ENCODE measurements around the gene SAFB. TPM values are rescaled to one million over a fixed set of nuclear protein-coding genes. Genes with fewer than 3 reads are reported as not detected.

Gene SAFB
- total RNA-seq, 4 donors from 2014 or later, result 46.3 to 181 (median 63.7) TPM

DNA sequence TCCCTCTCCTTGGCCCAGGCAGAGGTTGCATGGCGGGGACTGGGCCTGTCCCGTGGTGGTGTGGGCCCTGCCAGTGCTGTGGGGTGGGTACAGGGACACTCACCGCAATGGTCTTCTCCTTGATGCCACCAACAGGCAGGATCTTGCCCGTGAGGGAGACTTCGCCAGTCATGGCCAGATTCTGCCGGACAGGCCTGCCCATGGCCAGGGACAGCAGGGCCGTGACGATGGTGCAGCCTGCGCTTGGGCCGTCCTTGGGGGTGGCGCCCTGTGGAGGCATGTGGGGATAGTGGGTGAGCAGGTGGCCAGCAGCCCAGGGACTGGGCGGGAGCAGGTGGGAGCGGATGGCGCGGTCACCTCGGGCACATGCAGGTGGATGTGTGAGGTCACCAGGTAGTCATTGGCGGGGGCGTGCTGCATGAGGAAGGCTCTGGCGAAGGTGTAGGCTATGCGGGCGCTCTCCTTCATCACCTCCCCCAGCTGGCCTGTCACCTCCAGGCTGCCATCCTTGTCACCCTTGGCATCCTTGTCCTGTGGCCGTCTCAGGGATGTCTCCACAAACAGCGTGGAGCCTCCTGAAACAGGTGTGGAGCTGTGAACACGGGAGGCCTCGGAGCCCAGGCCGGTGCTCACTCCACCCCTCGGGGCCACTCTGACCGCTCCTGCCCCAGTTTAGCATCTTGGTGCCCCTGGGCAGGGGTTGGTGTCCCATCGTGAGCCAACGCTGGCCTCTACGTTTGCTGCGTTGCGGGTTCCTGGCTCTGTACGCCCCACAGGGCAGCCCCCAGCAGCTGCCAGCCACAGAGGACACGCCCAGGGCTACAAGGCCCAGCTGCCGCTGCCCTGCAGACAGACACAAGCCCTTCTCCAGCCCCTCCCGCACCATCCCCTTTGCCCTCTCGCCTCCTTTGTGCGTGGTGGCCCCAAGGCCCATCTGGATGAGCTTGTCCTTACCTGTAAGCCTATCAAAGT lies 70.6 kb downstream of the SAFB start:
- Histone ChIP-seq H3K27me3 (no peaks in the 10 kb centered on the region), H3K36me3 (peaks cover 67% of the 10 kb centered on the region), H3K9me3 (no peaks in the 10 kb centered on the region), H3K27ac (no peak overlapping the region), H3K4me1 (peaks cover 28% of the 10 kb centered on the region), H3K4me3 (no peak overlapping the region)
- WGBS, result 86% methylated on average over 11 of the region's 39 CpGs
- no peak for DNase-seq (ENCODE audit: low spot score in 2 of 2)
- TF ChIP-seq POLR2AphosphoS5 (IDR thresholded peaks at IDR 0.05), result no peak
- TF ChIP-seq, protein P1, sequence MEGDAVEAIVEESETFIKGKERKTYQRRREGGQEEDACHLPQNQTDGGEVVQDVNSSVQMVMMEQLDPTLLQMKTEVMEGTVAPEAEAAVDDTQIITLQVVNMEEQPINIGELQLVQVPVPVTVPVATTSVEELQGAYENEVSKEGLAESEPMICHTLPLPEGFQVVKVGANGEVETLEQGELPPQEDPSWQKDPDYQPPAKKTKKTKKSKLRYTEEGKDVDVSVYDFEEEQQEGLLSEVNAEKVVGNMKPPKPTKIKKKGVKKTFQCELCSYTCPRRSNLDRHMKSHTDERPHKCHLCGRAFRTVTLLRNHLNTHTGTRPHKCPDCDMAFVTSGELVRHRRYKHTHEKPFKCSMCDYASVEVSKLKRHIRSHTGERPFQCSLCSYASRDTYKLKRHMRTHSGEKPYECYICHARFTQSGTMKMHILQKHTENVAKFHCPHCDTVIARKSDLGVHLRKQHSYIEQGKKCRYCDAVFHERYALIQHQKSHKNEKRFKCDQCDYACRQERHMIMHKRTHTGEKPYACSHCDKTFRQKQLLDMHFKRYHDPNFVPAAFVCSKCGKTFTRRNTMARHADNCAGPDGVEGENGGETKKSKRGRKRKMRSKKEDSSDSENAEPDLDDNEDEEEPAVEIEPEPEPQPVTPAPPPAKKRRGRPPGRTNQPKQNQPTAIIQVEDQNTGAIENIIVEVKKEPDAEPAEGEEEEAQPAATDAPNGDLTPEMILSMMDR (IDR thresholded peaks at IDR 0.05), result no peak
- TF ChIP-seq EP300 (IDR thresholded peaks at IDR 0.05), result no peak
- TF ChIP-seq POLR2A (IDR thresholded peaks at IDR 0.05), result no peak

GRCh38 chr19:5694167-5694955 lies 71.5 kb downstream of the SAFB start:
- Histone ChIP-seq H3K27ac (no peak overlapping the region), H3K9me3 (no peaks in the 10 kb centered on the region), H3K36me3 (peaks cover 76% of the 10 kb centered on the region), H3K27me3 (no peaks in the 10 kb centered on the region), H3K4me3 (no peak overlapping the region), H3K4me1 (peaks cover 25% of the 10 kb centered on the region)
- 91% methylated on average over 38 of the region's 45 CpGs for WGBS
- TF ChIP-seq POLR2A (IDR thresholded peaks at IDR 0.05) (no peak), POLR2AphosphoS5 (IDR thresholded peaks at IDR 0.05) (no peak), EP300 (IDR thresholded peaks at IDR 0.05) (no peak)
- TF ChIP-seq, protein P1 (IDR thresholded peaks at IDR 0.05), result no peak
- DNase-seq (ENCODE audit: low spot score in 2 of 2), result no peak

DNA sequence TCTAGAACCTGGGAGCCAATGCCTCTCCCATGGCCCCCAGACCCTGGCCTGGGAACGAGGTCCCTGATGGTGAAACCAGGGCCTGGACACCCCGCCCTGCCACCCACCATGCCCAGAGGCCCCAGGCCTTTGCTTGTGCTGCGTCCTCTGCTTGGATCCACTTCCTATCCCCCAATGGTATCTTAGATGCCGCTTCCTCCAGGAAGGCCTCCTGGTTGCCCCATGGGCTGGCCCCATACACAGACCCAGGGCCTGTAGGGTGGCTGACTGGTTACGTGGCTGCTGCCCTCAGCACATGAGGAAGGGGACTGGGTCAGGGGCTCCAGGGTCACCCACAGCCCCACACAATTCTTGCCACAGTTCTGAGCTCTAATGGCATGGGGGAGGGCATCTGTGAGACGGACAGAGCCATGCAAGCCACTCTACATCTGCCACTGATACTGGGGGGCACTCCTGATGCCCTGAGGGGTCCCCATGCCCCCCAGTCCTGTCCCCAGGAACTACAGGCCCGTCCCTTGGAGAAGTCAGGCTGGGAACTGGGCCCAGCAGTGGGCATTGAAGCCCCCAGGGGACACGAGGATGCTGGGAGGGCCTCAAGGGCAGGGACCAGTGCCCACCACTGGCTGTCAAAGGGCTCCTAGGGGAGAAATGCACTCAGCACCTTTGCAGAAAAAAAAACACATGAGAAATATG lies 72.2 kb downstream of the SAFB start:
- TF ChIP-seq POLR2AphosphoS5 (IDR thresholded peaks at IDR 0.05), result no peak
- TF ChIP-seq POLR2A (IDR thresholded peaks at IDR 0.05), result no peak
- TF ChIP-seq, protein P1 (IDR thresholded peaks at IDR 0.05), result no peak
- no peak for TF ChIP-seq EP300 (IDR thresholded peaks at IDR 0.05)
- Histone ChIP-seq H3K4me1 (peaks cover 19% of the 10 kb centered on the region), H3K27ac (no peak overlapping the region), H3K27me3 (no peaks in the 10 kb centered on the region), H3K9me3 (no peaks in the 10 kb centered on the region), H3K36me3 (peaks cover 82% of the 10 kb centered on the region), H3K4me3 (no peak overlapping the region)
- WGBS, result 84% methylated on average over 4 of the region's 8 CpGs
- no peak for DNase-seq (ENCODE audit: low spot score in 2 of 2)

- Histone ChIP-seq H3K36me3 (peaks cover 88% of the 10 kb centered on the region), H3K27ac (no peak overlapping the region)
- no peak for TF ChIP-seq POLR2A (IDR thresholded peaks at IDR 0.05)
- no peak for TF ChIP-seq EP300 (IDR thresholded peaks at IDR 0.05)
- TF ChIP-seq POLR2AphosphoS5 (IDR thresholded peaks at IDR 0.05), result no peak
- TF ChIP-seq, protein P1 (IDR thresholded peaks at IDR 0.05), result no peak
These were observed 72.8 kb downstream of the SAFB start for GRCh38 chr19:5695649-5696195.

More at GRCh38 chr19:5695649-5696195, 72.8 kb downstream of the SAFB start:
- no peak for DNase-seq (ENCODE audit: low spot score in 2 of 2)
- Histone ChIP-seq H3K27me3 (no peaks in the 10 kb centered on the region), H3K4me1 (peaks cover 18% of the 10 kb centered on the region), H3K9me3 (no peaks in the 10 kb centered on the region), H3K4me3 (no peak overlapping the region)
- no CpG with 5 or more reads among the region's 28 CpGs for WGBS
